ENCODE measurements around the gene CAMK4.

CAMK4 gene

DNA sequence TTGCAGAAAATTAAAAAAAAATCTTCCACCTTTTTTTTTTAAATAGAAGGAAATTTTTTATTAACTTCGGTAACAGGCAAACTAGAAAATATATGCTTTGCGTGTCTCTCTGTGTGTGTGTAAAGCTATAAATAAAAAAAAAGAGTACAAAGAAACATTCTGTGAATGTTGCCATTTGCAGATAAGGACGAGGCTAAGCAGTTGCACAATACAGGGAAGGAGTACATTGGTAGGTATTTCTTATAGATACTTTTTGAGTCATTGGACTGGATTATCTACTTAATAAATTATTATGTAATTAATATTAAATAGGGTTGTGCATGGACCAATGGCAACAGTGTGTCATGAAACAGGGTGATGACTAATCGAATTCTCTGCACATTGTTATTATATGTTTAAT lies 102.4 kb downstream of the CAMK4 start:
- TF ChIP-seq, protein P1, sequence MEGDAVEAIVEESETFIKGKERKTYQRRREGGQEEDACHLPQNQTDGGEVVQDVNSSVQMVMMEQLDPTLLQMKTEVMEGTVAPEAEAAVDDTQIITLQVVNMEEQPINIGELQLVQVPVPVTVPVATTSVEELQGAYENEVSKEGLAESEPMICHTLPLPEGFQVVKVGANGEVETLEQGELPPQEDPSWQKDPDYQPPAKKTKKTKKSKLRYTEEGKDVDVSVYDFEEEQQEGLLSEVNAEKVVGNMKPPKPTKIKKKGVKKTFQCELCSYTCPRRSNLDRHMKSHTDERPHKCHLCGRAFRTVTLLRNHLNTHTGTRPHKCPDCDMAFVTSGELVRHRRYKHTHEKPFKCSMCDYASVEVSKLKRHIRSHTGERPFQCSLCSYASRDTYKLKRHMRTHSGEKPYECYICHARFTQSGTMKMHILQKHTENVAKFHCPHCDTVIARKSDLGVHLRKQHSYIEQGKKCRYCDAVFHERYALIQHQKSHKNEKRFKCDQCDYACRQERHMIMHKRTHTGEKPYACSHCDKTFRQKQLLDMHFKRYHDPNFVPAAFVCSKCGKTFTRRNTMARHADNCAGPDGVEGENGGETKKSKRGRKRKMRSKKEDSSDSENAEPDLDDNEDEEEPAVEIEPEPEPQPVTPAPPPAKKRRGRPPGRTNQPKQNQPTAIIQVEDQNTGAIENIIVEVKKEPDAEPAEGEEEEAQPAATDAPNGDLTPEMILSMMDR (IDR thresholded peaks at IDR 0.05; ENCODE audit: low read depth, low read length): no peak
- in situ Hi-C loops (cut with HindIII; ENCODE audit: low sequenced_read_pairs): no loop called here
- DNase-seq (ENCODE audit: low read depth, low spot score): no peak

GRCh38 chr5:111337133-111337532 lies 112.9 kb downstream of the CAMK4 start:
- in situ Hi-C loops (cut with HindIII; ENCODE audit: low sequenced_read_pairs): no loop called here
- DNase-seq (ENCODE audit: low read depth, low spot score): no peak
- TF ChIP-seq, protein P1 (IDR thresholded peaks at IDR 0.05; ENCODE audit: low read depth, low read length): no peak
- no peak overlapping the region for H3K4me3 ChIP-seq (ENCODE audit: low read depth, low read length)

More for the DNA sequence above, 102.4 kb downstream of the CAMK4 start:
- H3K4me3 ChIP-seq (ENCODE audit: low read depth, low read length): no peak overlapping the region

GRCh38 chr5:111337688-111338087 lies 113.5 kb downstream of the CAMK4 start:
- DNase-seq (ENCODE audit: low read depth, low spot score): no peak
- TF ChIP-seq, protein P1 (IDR thresholded peaks at IDR 0.05; ENCODE audit: low read depth, low read length): no peak
- in situ Hi-C loops (cut with HindIII; ENCODE audit: low sequenced_read_pairs): no loop called here
- no peak overlapping the region for H3K4me3 ChIP-seq (ENCODE audit: low read depth, low read length)

- TF ChIP-seq, protein P1 (IDR thresholded peaks at IDR 0.05; ENCODE audit: low read depth, low read length): no peak
- no peak overlapping the region for H3K4me3 ChIP-seq (ENCODE audit: low read depth, low read length)
- in situ Hi-C loops (cut with HindIII; ENCODE audit: low sequenced_read_pairs): no loop called here
- DNase-seq (ENCODE audit: low read depth, low spot score): no peak
Observed at GRCh38 chr5:111345731-111346130, 121.5 kb downstream of the CAMK4 start.

- H3K4me3 ChIP-seq (ENCODE audit: low read depth, low read length): no peak overlapping the region
- TF ChIP-seq, protein P1 (IDR thresholded peaks at IDR 0.05; ENCODE audit: low read depth, low read length): no peak
- DNase-seq (ENCODE audit: low read depth, low spot score): no peak
- in situ Hi-C loops (cut with HindIII; ENCODE audit: low sequenced_read_pairs): no loop called here
Observed at GRCh38 chr5:111347021-111347420, 122.8 kb downstream of the CAMK4 start.

DNA sequence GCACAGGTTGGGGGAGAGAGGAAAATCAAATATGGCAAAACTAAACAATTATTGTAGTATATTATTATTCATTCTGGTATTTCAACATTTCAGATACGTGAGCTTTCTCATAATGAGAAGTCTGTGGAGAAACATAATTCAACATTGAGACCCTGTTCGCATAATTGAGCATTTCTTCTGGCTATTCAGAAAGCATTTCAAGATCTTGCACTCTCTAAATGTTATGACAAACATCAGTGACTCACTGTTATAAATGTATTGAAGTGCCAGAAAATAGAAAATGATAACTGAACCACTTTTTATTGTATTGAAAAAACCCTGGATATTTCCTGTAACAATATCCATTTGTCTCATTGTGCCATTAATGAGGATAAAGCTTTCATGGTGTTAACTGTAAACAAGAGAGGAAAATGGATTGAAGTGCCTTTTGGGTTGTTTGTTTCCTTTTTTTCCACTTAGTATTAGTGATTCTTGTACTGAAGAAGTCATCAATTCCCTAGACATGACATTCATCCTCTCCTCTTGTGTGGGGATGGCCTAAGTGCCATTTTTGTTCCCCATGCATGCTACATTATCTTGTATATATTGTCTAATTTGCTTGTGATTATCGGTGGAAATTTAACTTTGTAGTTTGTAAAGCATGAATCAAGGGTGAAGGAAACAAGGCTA lies 124.6 kb downstream of the CAMK4 start:
- TF ChIP-seq, protein P1 (IDR thresholded peaks at IDR 0.05; ENCODE audit: low read depth, low read length): no peak
- DNase-seq (ENCODE audit: low read depth, low spot score): no peak
- no peak overlapping the region for H3K4me3 ChIP-seq (ENCODE audit: low read depth, low read length)
- in situ Hi-C loops (cut with HindIII; ENCODE audit: low sequenced_read_pairs): no loop called here
